NCI-H345 (cell line): ENCODE measurements around the gene PCDHA2.
"Not testable (repeated sequence)": the region's sequence is repeated elsewhere in the genome, so short reads cannot be mapped to it uniquely, and the experiment has no call there.

Source experiments
- DNase-seq: peaks from one replicate; lab custom pipeline; 2025; lab: John Stamatoyannopoulos, UW

PCDHA2 gene

DNA sequence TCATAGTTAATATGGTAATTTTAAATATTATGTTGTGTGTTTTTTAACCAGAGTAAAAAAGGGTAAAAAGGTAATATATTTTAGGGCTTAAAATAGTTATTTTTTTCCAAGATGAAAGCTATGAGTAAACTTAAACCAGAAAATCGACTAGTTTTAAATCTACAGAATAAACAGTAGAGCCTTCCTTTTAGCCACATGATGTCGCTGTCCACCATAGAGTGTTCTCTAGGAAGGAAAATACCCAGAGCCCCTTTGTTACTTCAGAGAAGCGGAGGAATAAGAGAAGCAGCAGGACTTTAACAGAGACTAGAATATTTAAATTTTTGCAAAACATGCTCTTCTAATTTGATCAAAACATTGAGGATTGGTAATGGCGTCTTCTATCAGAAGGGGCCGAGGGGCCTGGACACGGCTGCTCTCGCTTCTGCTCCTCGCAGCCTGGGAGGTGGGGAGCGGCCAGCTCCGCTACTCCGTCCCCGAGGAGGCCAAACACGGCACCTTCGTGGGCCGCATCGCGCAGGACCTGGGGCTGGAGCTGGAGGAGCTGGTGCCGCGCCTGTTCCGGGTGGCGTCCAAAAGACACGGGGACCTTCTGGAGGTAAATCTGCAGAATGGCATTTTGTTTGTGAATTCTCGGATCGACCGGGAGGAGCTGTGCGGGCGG, at the start of gene PCDHA2:
TSS of gene PCDHA2 (plus strand) at position 258 of the 664 bp plus-strand sequence.
- no peak for DNase-seq

DNA sequence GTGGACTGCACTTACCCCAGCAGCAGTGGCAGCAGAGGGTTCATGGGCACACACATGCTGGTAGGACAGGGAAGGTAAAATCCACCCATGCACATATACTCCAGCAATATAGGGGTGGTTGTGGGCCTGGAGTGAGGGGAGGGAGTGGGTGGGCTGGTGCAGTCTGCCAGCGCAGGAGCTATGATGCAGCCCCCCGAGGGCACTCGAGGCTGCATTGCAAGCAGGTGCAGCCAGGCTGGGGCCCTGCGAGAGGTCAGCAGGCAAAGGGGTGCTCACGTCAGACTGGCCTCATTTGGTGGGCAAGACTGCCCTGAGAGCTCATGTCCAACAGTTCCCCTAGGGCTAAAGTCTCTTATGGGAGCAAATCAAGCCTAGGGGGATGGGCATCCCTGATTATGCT, 41.1 kb upstream of the PCDHA2 start:
- no peak for DNase-seq

DNA sequence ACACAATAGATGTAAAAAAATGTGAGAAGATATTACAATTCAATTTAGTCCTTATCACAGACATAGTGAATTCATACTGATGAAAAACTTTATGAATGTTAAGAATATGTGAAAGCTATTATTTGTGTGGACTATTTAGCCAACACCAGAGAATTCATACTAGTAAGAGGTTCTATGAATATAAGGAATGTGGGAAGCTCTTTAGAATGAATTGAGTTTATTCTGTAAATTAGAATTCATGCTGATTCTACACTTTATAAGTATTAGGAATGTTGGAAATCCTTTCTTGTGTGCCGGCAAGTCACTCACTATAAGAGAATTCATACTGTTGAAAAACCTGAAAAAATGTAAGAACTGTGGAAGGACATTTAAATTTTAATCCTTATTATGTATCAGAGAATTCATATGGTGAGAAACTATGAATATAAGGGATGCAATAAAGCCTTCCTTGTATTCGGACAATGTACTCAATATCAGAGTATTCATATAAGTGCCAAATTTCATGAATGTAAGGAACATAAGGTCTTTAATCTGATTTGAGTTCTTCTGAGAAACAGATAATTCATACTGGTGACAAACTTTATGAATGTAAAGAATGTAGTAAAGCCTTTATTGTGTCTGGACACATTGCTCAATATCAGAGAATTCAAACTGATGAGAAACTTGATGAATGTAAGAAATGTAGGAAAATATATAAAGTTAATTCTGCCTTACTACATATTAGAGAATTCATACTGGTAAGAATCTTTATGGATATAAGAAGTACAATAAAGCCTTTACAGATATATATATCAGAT, 30.3 kb upstream of the PCDHA2 start:
- no peak for DNase-seq

DNA sequence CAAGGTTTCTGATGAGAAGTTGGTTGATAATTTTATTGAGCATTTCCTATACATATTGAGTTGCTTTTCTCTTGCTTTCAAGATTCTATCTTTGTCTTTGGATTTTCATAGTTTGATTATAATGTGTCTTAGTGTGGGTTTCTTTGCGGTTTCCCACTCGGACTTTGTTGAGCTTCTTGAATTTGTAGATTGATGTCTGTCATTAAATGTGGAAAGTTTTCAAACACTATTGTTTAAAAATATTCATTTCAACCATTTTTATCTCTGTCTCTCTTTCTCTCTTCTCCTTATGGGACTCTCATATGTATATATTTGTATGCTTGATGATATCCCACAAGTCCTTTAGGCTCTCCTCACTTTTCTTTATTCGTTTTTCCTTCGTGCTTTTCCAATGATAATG, 27.2 kb upstream of the PCDHA2 start:
- DNase-seq: no peak

DNA sequence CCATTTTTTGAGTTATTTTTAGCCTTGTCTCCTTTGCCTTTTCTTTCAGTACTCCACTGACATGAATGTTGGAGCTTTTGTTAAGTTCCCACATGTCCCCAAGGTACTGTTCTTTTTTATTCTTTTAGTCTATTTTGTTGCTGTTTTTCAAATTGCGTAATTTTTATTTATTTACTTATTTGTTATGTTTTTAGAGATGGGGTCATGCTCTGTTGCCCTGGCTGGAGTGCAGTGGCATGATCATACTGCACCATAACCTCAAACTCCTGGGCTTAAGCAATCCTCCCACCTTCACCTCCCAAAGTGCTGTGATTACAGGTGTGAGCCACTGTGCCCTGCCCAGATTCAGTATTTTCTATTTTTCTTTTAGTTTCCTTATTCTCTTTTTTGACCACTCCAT, 14.1 kb upstream of the PCDHA2 start:
- DNase-seq: no peak

GRCh38 chr5:140785905-140786686, 8.6 kb upstream of the PCDHA2 start, which contains the start of gene PCDHA1:
TSS of gene PCDHA1 (plus strand) at chr5:140786140.
- DNase-seq: no peak

DNA sequence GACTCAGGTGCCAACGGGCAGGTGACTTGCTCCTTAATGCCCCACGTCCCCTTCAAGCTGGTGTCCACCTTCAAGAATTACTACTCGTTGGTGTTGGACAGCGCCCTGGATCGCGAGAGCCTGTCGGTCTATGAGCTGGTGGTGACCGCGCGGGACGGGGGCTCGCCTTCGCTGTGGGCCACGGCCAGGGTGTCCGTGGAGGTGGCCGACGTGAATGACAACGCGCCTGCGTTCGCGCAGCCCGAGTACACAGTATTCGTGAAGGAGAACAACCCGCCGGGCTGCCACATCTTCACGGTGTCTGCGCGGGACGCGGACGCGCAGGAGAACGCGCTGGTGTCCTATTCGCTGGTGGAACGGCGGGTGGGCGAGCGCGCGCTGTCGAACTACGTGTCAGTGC, 7.2 kb upstream of the PCDHA2 start:
- DNase-seq: not testable (repeated sequence)

DNA sequence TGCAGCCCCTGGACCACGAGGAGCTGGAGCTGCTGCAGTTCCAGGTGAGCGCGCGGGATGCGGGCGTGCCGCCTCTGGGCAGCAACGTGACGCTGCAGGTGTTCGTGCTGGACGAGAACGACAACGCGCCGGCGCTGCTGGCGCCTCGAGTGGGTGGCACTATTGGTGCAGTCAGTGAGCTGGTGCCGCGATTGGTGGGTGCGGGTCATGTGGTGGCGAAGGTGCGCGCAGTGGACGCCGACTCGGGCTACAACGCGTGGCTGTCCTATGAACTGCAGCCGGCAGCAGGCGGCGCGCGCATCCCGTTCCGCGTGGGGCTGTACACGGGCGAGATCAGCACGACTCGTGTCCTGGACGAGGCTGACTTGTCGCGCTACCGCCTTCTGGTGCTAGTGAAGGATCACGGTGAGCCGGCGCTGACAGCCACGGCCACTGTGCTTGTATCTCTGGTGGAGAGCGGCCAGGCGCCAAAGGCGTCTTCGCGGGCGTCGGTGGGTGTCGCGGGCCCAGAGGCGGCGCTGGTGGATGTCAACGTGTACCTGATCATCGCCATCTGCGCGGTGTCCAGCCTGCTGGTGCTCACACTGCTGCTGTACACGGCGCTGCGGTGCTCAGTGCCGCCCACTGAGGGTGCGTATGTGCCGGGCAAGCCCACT, 6.7 kb upstream of the PCDHA2 start:
- not testable (repeated sequence) for DNase-seq

DNA sequence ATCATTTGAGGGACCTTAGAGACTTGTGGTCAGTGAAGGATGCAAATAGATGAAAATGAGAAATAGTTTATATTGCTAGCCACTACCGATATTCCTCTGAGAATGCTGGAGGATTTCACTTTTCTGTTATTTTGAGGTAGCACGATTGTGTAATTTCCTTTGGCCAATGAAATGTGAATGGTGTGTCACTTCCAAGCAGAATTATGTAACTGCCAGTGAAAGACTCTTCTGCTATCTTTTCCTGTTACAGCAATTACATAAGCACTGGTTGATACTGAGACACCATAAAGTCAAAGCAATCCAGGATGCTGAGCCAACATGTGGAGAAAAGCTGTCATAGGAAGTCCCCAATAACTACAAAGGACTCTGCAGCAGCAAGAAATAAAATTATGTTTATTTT, 3.6 kb upstream of the PCDHA2 start:
- DNase-seq: no peak

- no peak for DNase-seq
Measured at GRCh38 chr5:140795259-140795641, 598 bp downstream of the PCDHA2 start.

DNA sequence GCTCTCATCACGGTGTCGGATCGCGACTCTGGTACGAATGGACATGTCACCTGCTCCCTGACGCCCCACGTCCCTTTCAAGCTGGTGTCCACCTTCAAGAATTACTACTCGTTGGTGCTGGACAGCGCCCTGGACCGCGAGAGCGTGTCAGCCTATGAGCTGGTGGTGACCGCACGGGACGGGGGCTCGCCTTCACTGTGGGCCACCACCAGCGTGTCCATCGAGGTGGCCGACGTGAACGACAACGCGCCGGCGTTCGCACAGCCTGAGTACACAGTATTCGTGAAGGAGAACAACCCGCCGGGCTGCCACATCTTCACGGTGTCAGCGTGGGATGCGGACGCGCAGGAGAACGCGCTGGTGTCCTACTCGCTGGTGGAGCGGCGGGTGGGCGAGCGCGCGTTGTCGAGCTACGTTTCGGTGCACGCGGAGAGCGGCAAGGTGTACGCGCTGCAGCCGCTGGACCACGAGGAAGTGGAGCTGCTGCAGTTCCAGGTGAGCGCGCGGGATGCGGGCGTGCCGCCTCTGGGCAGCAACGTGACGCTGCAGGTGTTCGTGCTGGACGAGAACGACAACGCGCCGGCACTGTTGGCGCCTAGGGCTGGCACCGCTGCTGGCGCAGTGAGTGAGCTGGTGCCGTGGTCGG, 1.5 kb downstream of the PCDHA2 start:
- DNase-seq: not testable (repeated sequence)

DNA sequence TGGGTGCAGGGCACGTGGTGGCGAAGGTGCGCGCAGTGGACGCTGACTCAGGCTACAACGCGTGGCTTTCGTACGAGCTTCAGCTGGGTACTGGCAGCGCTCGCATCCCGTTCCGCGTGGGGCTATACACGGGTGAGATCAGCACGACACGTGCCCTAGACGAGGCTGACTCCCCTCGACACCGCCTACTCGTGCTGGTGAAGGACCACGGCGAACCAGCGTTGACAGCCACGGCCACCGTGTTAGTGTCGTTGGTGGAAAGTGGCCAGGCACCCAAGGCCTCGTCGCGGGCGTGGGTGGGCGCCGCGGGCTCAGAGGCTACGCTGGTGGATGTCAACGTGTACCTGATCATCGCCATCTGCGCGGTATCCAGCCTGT, 2.1 kb downstream of the PCDHA2 start:
- no peak for DNase-seq

DNA sequence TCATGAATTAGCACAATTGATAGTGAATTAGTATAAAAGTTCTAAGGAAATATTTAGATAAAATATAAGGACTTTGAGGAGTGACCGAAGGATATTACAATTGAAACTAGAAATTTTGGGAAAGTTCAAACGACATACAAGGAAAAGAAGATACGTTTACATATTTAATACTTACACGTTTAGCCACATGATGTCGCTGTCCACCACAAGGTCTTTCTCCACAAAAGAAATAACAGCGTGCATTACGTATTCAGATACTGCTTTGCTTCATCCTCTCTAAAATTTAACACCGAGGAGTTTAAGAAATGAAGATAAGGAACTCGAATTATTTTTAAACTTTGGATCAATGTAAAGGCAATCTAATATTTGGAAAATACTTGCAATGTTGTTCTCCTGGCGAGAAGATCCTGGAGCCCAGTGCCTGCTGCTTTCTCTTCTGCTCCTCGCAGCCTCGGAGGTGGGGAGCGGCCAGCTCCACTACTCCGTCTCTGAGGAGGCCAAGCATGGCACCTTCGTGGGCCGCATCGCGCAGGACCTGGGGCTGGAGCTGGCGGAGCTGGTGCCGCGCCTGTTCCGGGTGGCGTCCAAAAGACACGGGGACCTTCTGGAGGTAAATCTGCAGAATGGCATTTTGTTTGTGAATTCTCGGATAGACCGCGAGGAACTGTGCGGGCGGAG, 6.3 kb downstream of the PCDHA2 start, which contains the start of gene PCDHA3:
TSS of gene PCDHA3 (plus strand) at position 242 of the 678 bp plus-strand sequence.
- DNase-seq: no peak

DNA sequence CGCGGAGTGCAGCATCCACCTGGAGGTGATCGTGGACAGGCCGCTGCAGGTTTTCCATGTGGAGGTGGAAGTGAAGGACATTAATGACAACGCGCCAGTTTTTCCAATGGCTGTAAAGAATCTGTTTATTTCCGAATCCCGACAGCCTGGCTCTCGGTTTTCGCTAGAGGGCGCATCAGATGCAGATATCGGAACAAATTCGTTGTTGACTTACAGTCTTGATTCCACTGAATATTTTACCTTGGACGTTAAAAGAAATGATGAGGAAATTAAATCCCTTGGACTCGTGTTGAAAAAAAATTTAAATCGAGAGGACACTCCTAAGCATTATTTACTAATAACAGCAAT, 6.8 kb downstream of the PCDHA2 start:
- DNase-seq: no peak

DNA sequence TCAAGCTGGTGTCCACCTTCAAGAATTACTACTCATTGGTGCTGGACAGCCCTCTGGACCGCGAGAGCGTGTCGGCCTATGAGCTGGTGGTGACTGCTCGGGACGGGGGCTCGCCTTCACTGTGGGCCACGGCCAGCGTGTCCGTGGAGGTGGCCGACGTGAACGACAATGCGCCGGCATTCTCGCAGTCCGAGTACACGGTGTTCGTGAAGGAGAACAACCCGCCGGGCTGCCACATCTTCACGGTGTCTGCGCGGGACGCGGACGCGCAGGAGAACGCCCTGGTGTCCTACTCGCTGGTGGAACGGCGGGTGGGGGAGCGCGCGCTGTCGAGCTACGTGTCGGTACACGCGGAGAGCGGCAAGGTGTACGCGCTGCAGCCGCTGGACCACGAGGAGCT, 7.7 kb downstream of the PCDHA2 start:
- DNase-seq: not testable (repeated sequence)

- no peak for DNase-seq
Measured at GRCh38 chr5:140802781-140803271, 8.2 kb downstream of the PCDHA2 start.

GRCh38 chr5:140806834-140807775, 12.5 kb downstream of the PCDHA2 start, which contains the start of gene PCDHA4:
TSS of gene PCDHA4 (plus strand) at chr5:140807068.
- no peak for DNase-seq

DNA sequence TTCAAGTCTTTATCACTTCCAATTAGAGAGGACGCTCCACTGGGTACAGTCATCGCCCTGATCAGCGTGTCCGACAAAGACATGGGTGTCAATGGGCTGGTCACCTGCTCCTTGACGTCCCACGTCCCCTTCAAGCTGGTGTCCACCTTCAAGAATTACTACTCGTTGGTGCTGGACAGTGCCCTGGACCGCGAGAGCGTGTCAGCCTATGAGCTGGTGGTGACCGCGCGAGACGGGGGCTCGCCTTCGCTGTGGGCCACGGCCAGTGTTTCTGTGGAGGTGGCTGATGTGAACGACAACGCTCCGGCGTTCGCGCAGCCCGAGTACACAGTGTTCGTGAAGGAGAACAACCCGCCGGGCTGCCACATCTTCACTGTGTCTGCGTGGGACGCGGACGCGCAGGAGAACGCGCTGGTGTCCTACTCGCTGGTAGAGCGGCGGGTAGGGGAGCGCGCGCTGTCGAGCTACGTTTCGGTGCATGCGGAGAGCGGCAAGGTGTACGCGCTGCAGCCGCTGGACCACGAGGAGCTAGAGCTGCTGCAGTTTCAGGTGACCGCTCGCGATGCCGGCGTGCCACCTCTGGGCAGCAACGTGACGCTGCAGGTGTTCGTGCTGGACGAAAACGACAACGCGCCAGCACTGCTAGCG, 13.7 kb downstream of the PCDHA2 start:
- DNase-seq: not testable (repeated sequence)

DNA sequence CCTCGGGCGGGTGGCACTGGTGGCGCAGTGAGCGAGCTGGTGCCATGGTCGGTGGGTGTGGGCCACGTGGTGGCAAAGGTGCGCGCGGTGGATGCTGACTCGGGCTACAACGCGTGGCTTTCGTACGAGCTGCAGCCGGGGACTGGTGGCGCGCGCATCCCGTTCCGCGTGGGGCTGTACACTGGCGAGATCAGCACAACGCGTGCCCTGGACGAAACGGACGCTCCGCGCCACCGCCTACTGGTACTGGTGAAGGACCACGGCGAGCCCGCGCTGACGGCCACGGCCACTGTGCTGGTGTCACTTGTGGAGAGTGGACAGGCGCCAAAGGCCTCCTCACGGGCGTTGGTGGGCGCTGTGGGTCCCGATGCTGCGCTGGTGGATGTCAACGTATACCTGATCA, 14.2 kb downstream of the PCDHA2 start:
- no peak for DNase-seq
